ENCODE data around the gene IQCN.

Gene IQCN

DNA sequence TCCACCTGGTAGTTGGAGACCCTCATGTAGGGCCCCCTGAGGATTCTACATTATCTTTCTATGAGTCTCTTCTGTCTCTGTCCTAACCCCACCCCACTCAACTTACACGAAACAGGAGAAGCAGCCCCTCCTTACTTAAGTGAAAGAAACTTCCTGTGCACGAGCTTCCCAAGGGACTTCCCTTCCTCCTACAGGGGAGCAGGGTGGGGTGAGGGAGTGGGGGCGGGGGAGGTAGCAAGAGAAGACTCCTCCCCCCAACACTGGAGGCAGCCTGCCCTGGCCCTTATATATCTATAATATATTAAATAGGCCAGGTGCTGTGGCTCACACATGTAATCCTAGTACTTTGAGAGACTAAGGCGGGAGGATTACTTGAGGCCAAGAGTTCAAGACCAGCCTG lies 42.5 kb downstream of the IQCN start:
- Histone ChIP-seq H3K27me3 (ENCODE audit: control insufficient read depth, insufficient read depth, low read length) (peaks cover 4% of the 10 kb centered on the region), H3K9me3 (ENCODE audit: control insufficient read depth, insufficient read depth, low read length) (no peaks in the 10 kb centered on the region), H3K4me3 (ENCODE audit: low read depth, low read length) (peak overlapping the region; percentile 86), H3K4me1 (ENCODE audit: control insufficient read depth, insufficient read depth, low read length) (peaks cover 12% of the 10 kb centered on the region), H3K9ac (ENCODE audit: low read depth, low read length) (no peak overlapping the region), H3K36me3 (ENCODE audit: control insufficient read depth, insufficient read depth, low read length) (no peaks in the 10 kb centered on the region)

DNA sequence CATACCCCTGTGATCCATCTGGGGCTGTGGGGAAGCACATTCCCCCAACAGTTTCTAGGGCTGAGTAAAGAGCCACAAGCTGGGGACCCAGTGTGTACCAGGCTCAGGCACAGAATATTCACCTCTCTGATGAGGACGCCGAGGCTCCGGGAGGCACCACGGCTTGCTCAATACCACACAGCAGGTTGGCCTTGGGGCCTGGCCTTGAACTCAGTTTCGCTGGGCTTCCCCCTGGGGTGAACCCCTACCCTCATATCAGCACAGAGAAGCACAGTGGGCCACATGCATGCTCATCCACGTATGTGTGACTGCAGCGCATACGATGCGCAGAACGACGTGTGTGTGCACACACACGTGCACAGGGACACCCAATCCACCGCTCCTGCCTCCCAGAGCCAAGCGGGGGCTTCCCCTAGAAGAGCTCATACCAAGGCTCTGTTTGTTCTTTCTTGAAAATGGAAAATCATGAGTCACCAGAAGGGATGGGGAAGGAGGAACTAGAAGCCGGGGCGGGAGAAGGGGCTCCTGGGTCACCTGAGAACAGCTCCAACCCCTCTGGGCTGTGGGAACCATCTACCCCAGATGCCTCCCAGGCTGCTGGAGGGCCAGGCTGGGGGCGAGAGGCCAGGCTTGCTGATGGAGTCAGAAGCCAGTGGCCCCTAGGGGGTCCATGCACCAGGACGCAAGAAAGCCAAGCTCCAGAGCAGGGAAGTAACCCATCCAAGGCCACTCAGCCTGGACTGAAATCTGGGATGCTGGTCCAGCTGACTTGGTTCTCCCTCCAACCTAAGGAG lies 43.1 kb downstream of the IQCN start:
- peak overlapping the region; percentile 1 for H3K4me3 ChIP-seq (ENCODE audit: low read depth, low read length)
- peaks cover 12% of the 10 kb centered on the region for H3K4me1 ChIP-seq (ENCODE audit: control insufficient read depth, insufficient read depth, low read length)
- H3K9me3 ChIP-seq (ENCODE audit: control insufficient read depth, insufficient read depth, low read length): no peaks in the 10 kb centered on the region
- peaks cover 7% of the 10 kb centered on the region for H3K27me3 ChIP-seq (ENCODE audit: control insufficient read depth, insufficient read depth, low read length)
- H3K36me3 ChIP-seq (ENCODE audit: control insufficient read depth, insufficient read depth, low read length): no peaks in the 10 kb centered on the region
- H3K9ac ChIP-seq (ENCODE audit: low read depth, low read length): no peak overlapping the region

DNA sequence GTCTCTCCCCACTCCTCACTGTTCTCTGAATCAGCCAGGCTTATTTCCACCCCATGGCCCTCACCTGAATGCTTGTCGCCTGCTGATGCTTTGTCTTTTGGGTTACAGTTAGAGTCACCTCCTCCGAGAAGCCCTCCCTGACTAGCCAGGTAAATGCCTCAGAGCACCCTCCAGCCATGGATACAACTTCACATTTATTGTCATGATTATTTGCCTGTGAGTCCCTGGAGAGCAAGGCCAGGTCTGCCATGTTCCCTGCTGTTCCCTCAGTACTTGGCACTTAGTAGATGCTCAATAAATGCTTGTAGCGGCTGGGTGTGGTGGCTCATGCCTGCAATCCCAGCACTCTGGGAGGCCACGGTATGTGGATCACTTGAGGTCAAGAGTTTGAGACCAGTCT lies 44.3 kb downstream of the IQCN start:
- H3K36me3 ChIP-seq (ENCODE audit: control insufficient read depth, insufficient read depth, low read length): no peaks in the 10 kb centered on the region
- H3K27me3 ChIP-seq (ENCODE audit: control insufficient read depth, insufficient read depth, low read length): peaks cover 18% of the 10 kb centered on the region
- no peak overlapping the region for H3K4me3 ChIP-seq (ENCODE audit: low read depth, low read length)
- H3K4me1 ChIP-seq (ENCODE audit: control insufficient read depth, insufficient read depth, low read length): peaks cover 14% of the 10 kb centered on the region
- no peaks in the 10 kb centered on the region for H3K9me3 ChIP-seq (ENCODE audit: control insufficient read depth, insufficient read depth, low read length)
- H3K9ac ChIP-seq (ENCODE audit: low read depth, low read length): no peak overlapping the region

DNA sequence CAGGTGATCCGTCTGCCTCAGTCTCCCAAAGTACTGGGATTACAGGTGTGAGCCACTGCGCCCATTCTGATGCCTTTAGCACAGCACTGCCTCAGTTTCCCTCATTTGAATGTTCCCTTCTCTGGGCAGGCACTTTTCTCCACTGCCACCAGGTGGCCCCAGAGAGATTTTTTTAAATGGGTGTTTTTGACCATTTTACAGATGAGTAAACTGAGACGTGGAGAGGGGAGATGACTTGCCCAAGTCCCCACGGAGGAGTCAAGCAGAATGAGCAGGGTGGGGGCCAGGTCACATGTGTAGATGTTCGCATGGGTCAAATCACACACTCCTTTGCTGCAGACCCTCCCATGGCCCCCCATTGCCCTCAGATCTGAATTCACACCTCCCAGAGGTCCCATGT lies 44.8 kb downstream of the IQCN start:
- peaks cover 18% of the 10 kb centered on the region for H3K27me3 ChIP-seq (ENCODE audit: control insufficient read depth, insufficient read depth, low read length)
- no peak overlapping the region for H3K4me3 ChIP-seq (ENCODE audit: low read depth, low read length)
- H3K36me3 ChIP-seq (ENCODE audit: control insufficient read depth, insufficient read depth, low read length): no peaks in the 10 kb centered on the region
- H3K9ac ChIP-seq (ENCODE audit: low read depth, low read length): no peak overlapping the region
- H3K9me3 ChIP-seq (ENCODE audit: control insufficient read depth, insufficient read depth, low read length): no peaks in the 10 kb centered on the region
- H3K4me1 ChIP-seq (ENCODE audit: control insufficient read depth, insufficient read depth, low read length): peaks cover 14% of the 10 kb centered on the region

- H3K9ac ChIP-seq (ENCODE audit: low read depth, low read length): no peak overlapping the region
- peaks cover 14% of the 10 kb centered on the region for H3K4me1 ChIP-seq (ENCODE audit: control insufficient read depth, insufficient read depth, low read length)
These were observed 46.4 kb downstream of the IQCN start for GRCh38 chr19:18227781-18228271.

GRCh38 chr19:18226956-18227780 lies 47.1 kb downstream of the IQCN start:
- Histone ChIP-seq H3K4me3 (ENCODE audit: low read depth, low read length) (no peak overlapping the region), H3K4me1 (ENCODE audit: control insufficient read depth, insufficient read depth, low read length) (peaks cover 10% of the 10 kb centered on the region), H3K27me3 (ENCODE audit: control insufficient read depth, insufficient read depth, low read length) (peaks cover 18% of the 10 kb centered on the region), H3K9ac (ENCODE audit: low read depth, low read length) (no peak overlapping the region), H3K36me3 (ENCODE audit: control insufficient read depth, insufficient read depth, low read length) (no peaks in the 10 kb centered on the region), H3K9me3 (ENCODE audit: control insufficient read depth, insufficient read depth, low read length) (no peaks in the 10 kb centered on the region)

More at GRCh38 chr19:18227781-18228271, 46.4 kb downstream of the IQCN start:
- peaks cover 18% of the 10 kb centered on the region for H3K27me3 ChIP-seq (ENCODE audit: control insufficient read depth, insufficient read depth, low read length)
- H3K9me3 ChIP-seq (ENCODE audit: control insufficient read depth, insufficient read depth, low read length): no peaks in the 10 kb centered on the region
- no peak overlapping the region for H3K4me3 ChIP-seq (ENCODE audit: low read depth, low read length)
- H3K36me3 ChIP-seq (ENCODE audit: control insufficient read depth, insufficient read depth, low read length): no peaks in the 10 kb centered on the region

GRCh38 chr19:18225702-18226468 lies 48.4 kb downstream of the IQCN start, which contains the start of gene PDE4C:
Gene PDE4C (minus strand): TSS chr19:18226438. CDS start chr19:18226415, 23 bp downstream.
- Histone ChIP-seq H3K4me1 (ENCODE audit: control insufficient read depth, insufficient read depth, low read length) (peaks cover 9% of the 10 kb centered on the region), H3K9ac (ENCODE audit: low read depth, low read length) (no peak within 1 kb of the TSS), H3K4me3 (ENCODE audit: low read depth, low read length) (peak within 1 kb of the TSS; percentile 62), H3K9me3 (ENCODE audit: control insufficient read depth, insufficient read depth, low read length) (no peaks in the 10 kb centered on the region), H3K27me3 (ENCODE audit: control insufficient read depth, insufficient read depth, low read length) (peaks cover 18% of the 10 kb centered on the region), H3K36me3 (ENCODE audit: control insufficient read depth, insufficient read depth, low read length) (no peaks in the 10 kb centered on the region)

- Histone ChIP-seq H3K36me3 (ENCODE audit: control insufficient read depth, insufficient read depth, low read length) (no peaks in the 10 kb centered on the region), H3K9me3 (ENCODE audit: control insufficient read depth, insufficient read depth, low read length) (no peaks in the 10 kb centered on the region), H3K9ac (ENCODE audit: low read depth, low read length) (no peak overlapping the region), H3K4me1 (ENCODE audit: control insufficient read depth, insufficient read depth, low read length) (peaks cover 4% of the 10 kb centered on the region), H3K4me3 (ENCODE audit: low read depth, low read length) (peak overlapping the region; percentile 62), H3K27me3 (ENCODE audit: control insufficient read depth, insufficient read depth, low read length) (peaks cover 18% of the 10 kb centered on the region)
These were observed 48.9 kb downstream of the IQCN start for GRCh38 chr19:18225355-18225701.

GRCh38 chr19:18224525-18225354 lies 49.5 kb downstream of the IQCN start:
- H3K9me3 ChIP-seq (ENCODE audit: control insufficient read depth, insufficient read depth, low read length): no peaks in the 10 kb centered on the region
- H3K36me3 ChIP-seq (ENCODE audit: control insufficient read depth, insufficient read depth, low read length): no peaks in the 10 kb centered on the region
- peak overlapping the region; percentile 94 for H3K9ac ChIP-seq (ENCODE audit: low read depth, low read length)
- peaks cover 4% of the 10 kb centered on the region for H3K4me1 ChIP-seq (ENCODE audit: control insufficient read depth, insufficient read depth, low read length)
- peak overlapping the region; percentile 95 for H3K4me3 ChIP-seq (ENCODE audit: low read depth, low read length)
- H3K27me3 ChIP-seq (ENCODE audit: control insufficient read depth, insufficient read depth, low read length): peaks cover 20% of the 10 kb centered on the region

DNA sequence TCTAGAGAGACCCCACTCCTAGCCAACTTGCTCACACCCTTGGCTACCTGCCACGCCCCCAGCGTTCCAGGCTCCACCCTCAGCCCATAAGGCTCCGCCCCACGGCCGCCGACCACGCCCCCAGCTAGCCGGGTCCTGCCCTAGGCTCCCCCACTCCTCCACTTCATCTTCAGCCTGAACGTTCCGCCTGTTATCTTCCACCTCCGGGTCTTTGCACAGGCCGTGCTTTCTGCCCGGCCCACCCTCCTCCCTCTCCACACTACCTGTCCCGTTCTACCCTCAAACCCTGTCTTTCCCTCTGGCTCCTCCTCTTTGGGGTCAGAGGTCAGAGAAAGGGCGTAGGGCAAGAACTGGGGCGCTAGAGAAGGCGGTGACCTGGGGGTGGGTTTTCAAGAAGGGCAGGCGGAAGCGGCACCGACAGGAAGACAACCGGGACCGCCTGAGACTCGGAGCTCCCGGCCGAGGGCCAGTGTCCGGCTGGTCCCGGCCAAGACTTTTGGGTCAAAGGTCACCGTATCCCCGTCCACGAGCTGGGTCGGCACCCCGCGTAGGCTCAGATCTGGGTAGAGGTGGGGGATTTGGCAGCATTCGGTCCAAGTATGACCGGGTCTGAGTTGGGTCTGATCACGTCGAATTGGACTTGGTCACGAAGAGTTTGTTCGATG lies 50.3 kb downstream of the IQCN start:
- Histone ChIP-seq H3K36me3 (ENCODE audit: control insufficient read depth, insufficient read depth, low read length) (no peaks in the 10 kb centered on the region), H3K9me3 (ENCODE audit: control insufficient read depth, insufficient read depth, low read length) (no peaks in the 10 kb centered on the region), H3K9ac (ENCODE audit: low read depth, low read length) (peak overlapping the region; percentile 94), H3K4me3 (ENCODE audit: low read depth, low read length) (peak overlapping the region; percentile 95), H3K4me1 (ENCODE audit: control insufficient read depth, insufficient read depth, low read length) (peaks cover 4% of the 10 kb centered on the region), H3K27me3 (ENCODE audit: control insufficient read depth, insufficient read depth, low read length) (peaks cover 20% of the 10 kb centered on the region)
